GM19438 (cell line): ENCODE data around the gene INHBE.
A peak's percentile ranks its signal among the peaks of the same experiment; 100 is the strongest.

ENCODE experiments used
- ATAC-seq: cut with Tn5 transposase; IDR thresholded peaks from one replicate; pipeline ENCODE4 v1.9.1; 2021; ENCODE audit warnings: low read depth; ENCODE audit not compliant: unreplicated experiment

Gene INHBE

DNA sequence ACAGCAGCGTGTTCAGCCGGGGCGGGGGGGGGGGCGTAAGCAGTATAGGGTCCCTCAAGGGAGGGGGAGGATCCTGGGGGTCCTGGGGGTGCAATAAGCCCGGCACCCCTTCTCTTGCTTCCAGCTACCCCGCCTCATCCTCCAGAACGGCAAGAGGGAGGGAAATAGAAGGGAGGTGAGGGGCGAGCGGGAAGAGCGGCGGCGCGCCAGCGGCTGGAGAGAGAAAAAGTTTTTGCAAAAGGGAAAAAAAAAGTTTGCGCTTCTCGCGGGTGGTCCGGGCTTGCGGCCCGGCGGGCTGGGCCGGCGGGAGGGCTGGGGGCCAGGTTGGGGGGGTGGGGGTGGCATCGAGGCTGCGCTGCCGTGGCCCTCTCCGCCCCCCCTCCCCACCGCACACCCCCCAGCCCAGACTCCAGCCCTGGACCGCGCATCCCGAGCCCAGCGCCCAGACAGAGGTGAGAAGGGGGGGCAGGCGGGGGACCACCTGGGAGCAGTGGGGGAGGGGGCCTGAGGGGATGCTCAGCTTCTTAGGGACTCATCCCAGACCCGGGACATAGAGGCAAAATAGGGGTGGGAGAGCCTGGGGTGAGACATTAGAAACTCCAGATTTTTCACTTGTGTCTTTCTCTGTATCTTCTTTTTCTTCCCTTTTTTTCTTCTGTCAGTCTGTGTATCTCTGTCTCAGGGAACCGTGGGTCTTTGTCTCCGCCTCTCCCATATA, 4.8 kb downstream of the INHBE start, which contains the start of gene GLI1:
TSS of gene GLI1 (plus strand) at position 36 of the 718 bp plus-strand sequence. CDS start 3,907 bp downstream, outside the sequence.
- ATAC-seq = no peak

DNA sequence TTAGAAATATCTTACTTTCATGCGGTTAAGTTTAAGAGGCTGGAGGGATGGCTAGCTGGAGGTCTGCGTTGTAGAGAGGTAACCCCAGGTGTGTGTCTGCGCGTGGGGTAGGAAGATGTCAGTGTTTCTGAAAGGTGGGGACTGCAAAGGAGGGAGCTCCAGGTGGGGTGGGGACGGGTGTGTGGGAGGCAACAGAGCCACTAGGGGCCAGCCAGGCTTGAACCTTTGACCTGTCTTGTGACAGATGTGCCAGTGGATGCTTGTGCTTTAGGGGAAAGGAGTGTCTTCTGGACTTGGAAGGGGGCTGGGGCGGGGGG, 5.3 kb downstream of the INHBE start:
- no peak for ATAC-seq

DNA sequence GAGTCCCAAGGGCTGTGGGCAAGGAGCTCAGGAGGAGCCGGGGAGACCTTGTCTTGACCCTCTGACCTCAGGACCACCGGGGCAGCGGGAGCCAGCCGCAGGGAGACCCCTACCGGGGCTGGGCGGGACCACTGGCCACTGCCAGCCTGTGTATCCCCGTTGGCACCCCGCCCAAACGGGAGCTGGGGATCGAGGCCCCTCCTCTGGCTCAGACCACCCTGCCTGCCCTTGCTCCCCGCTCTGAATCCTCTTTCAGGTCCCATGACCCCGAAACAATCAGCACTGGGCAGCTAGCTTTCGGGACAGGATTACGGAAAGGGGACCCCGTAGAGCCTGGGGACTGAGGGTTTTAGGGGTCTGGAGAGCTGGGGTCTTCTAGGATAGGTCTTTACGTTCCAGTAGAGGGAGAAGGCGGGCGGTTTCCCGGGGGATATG, 5.8 kb downstream of the INHBE start:
- no peak for ATAC-seq

DNA sequence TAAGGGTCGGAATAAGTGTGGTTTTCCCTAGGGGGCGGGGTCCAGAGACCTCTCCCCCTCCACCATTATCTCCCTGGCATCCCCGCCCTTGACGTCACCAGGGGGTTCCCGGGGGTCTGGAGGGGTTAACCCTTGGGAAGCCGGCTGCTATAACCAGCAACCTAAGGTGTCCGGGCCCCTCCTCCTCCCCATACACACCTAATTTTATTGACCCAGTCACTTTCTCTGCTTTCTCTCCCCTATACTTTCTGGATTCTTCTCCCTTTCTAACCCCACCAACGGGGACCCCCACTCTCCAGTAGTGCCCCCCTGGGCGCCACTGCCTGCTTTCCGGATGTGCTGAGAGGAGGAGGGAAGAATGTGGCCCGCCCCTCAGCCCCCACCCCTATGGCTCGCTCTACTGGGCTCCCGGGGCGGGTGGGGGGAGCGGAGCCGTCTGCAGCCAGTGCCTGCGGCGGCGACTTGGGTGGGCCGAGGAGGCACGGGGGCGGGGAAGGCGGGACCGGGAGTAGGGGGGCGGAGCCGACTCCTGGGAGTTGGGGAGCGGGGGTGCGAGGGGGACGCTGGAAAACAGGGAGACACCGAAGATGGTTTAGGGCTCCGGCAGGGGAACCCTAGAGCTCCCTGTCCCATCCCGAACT, 6.3 kb downstream of the INHBE start:
- ATAC-seq = no peak

DNA sequence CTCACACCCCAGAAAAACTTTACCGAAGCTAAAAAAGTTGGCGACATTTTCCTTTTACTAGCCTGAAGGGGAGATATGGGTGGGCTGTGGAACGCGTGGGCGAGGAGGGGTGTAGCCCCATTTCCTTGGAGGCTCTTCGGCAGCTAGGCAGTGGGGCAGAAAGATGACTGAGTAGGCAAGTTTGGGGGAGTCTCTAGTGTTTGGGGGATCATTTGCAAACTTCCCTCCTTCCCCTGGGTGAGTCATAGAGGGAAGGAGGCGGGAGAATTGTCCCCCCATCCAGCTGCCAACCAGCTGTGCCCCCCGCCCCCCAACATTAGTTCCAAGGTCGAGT, 6.8 kb downstream of the INHBE start:
- no peak for ATAC-seq

DNA sequence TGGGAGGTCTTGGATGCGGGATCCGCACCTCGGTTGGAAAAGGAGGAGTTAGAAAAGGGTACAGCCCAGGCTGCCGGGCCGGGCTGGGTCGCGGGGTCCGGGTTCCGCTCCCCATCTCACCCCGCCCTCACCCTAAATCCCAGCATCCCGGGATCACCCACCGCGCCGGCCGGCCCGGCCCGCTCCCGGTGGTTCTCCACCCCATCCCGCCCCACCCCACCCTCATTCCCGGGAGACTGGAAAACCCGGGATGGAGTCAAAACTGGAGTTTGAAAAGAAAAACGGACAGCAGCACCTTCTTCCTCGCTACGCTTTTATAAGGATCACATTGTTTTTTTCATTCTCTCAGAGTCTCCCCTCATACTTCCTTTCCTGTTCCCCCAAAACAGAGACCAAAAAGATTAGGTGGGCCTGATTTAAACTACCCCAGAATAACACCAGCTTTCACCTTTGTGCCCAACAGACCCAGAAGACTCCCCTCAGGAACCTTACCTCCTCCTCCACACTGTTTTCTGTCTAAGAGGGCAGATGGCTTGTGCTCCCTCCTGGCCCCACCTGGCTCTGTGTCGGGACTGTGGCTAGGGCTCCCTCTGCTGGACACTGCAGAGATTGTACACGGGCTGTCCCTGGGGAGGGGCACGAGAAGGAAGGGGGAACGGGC, 7.3 kb downstream of the INHBE start:
- ATAC-seq = peak; percentile 52

DNA sequence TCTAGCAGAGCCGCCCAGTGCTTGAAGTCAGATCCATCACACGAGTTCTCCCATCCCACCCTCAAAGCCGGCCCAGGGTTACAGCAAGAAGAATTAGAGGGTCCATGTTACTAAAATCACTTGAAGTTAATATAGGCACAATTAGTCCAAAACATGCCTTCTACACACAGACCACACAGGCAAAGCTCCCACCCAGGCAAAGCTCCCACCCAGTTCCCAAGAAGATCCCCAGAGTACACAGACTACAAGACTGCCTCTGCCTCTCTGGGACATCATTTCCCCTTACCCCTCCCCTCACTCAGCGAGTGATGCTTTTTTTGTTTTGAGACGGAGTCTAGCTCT, 7.8 kb downstream of the INHBE start:
- no peak for ATAC-seq

DNA sequence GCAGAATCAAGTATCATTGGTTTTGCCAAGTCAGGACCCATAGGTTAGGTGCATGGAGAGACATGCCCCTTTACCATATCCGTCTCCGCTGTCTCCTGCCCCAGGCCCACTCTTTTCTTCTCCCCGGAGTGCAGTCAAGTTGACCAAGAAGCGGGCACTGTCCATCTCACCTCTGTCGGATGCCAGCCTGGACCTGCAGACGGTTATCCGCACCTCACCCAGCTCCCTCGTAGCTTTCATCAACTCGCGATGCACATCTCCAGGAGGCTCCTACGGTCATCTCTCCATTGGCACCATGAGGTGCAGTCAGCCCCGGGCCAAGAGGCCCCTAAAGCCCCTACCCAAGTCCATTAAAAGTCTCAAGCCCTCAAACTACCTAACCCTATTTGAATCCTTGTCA, 9.5 kb downstream of the INHBE start:
- ATAC-seq = no peak

DNA sequence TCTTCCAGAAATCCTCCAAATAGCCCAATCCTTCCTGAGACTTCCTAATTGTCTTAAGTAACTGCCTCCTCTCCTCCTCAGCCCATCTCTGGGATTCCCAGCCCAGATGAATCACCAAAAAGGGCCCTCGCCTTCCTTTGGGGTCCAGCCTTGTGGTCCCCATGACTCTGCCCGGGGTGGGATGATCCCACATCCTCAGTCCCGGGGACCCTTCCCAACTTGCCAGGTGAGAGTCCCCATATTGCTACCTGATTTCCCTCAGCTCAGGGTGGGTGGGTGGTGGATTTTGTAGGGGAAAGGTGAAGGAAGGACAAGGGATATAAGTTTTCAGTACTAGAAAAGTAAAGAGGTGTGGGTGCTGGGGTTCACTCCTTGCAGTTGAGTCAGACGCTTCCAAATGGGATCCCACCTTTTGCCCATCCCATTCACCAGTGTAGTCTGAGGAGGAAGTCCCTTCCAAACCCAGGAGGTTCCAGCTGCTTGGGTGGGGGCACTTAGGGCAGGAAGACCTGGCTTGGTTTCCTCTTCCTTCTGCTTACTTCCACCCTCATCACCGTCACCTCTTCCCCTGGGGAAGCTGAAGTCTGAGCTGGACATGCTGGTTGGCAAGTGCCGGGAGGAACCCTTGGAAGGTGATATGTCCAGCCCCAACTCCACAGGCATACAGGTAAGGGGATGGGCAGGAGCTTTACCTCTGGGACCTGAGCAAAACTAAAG, 10.1 kb downstream of the INHBE start:
- no peak for ATAC-seq

DNA sequence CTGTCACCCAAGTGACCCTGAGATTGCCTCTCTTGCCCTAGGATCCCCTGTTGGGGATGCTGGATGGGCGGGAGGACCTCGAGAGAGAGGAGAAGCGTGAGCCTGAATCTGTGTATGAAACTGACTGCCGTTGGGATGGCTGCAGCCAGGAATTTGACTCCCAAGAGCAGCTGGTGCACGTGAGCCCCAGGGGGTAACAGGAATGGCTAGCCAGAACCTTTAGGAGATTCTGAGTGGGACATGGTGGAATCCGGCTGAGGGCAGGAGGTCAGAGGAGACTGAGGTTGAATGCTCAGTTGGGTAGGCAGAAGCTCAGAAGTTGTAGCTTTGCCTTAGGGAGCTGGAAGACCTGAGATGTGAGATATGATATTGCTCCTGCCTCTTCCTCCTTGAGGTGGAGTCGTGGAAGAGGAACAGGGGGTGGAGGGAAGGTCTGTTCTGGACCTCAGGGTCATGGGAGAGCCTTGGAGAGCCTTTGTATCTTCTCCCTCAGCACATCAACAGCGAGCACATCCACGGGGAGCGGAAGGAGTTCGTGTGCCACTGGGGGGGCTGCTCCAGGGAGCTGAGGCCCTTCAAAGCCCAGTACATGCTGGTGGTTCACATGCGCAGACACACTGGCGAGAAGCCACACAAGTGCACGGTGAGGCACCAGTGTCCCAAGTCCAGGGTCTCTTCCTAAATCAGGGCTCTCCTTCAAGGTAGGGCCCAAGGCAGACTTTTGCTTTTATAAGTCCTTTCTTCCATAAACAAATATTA, 10.8 kb downstream of the INHBE start:
- ATAC-seq = no peak

DNA sequence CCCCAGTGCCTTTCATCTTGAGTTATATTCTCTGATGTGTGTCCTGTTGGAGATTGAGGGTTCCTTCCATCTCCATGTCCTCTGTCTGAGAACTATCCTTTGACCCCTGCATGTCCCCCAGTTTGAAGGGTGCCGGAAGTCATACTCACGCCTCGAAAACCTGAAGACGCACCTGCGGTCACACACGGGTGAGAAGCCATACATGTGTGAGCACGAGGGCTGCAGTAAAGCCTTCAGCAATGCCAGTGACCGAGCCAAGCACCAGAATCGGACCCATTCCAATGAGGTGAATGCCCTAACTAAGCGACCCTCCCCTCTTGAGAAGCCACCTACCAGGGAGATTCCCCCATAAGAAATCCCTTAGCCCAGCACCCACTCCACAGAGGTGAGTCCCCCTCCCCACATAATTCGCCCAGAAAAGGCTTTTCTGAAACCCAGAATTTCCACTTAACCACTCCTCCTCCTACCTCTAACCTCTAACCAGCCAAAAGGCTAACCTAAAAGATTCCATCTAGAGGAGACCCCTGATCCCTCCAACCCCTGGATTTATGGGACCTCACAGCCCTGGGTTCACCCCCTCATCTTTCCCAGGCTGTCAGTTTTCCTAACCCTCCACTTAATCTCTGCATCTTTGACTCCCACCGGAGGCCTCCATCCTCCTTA, 12.2 kb downstream of the INHBE start:
- ATAC-seq = no peak

DNA sequence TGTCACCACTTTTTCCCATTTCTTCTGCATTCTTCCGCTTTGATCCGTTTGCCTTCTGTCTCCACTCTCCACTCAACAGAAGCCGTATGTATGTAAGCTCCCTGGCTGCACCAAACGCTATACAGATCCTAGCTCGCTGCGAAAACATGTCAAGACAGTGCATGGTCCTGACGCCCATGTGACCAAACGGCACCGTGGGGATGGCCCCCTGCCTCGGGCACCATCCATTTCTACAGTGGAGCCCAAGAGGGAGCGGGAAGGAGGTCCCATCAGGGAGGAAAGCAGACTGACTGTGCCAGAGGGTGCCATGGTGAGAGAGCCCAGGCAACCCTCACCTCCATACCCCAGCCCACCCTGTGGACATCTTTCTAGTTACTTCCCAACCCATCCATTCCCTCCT, 12.8 kb downstream of the INHBE start:
- ATAC-seq = no peak

DNA sequence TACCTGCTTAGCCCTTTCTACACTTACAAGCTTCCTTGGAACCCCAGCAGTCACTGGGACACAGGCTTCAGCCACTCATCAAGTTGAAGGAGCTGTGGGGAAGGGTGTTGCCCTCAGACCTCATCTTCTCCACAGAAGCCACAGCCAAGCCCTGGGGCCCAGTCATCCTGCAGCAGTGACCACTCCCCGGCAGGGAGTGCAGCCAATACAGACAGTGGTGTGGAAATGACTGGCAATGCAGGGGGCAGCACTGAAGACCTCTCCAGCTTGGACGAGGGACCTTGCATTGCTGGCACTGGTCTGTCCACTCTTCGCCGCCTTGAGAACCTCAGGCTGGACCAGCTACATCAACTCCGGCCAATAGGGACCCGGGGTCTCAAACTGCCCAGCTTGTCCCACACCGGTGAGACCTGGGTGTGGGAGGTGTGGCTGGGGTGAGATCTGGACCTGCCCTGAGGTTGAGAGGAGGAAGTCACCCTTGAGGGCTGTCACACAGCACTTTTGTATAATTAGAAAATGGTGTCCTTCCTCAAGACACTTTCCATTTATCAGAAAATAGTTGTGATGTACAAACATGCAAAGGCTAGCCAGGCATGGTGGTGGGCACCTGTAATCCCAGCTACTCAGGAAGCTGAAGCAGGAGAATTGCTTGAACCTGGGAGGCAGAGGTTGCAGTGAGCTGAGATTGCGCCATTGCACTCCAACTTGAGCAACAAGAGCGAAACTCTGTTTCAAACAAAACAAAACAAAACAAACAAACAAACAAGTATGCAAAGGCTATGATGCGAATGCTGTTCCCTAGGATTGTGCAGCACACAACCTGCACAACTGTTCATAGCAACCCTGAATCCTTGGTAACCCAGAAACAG, 14.4 kb downstream of the INHBE start:
- ATAC-seq = no peak

DNA sequence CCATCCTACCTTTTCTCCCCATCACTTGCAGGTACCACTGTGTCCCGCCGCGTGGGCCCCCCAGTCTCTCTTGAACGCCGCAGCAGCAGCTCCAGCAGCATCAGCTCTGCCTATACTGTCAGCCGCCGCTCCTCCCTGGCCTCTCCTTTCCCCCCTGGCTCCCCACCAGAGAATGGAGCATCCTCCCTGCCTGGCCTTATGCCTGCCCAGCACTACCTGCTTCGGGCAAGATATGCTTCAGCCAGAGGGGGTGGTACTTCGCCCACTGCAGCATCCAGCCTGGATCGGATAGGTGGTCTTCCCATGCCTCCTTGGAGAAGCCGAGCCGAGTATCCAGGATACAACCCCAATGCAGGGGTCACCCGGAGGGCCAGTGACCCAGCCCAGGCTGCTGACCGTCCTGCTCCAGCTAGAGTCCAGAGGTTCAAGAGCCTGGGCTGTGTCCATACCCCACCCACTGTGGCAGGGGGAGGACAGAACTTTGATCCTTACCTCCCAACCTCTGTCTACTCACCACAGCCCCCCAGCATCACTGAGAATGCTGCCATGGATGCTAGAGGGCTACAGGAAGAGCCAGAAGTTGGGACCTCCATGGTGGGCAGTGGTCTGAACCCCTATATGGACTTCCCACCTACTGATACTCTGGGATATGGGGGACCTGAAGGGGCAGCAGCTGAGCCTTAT, 15.3 kb downstream of the INHBE start:
- ATAC-seq = no peak

DNA sequence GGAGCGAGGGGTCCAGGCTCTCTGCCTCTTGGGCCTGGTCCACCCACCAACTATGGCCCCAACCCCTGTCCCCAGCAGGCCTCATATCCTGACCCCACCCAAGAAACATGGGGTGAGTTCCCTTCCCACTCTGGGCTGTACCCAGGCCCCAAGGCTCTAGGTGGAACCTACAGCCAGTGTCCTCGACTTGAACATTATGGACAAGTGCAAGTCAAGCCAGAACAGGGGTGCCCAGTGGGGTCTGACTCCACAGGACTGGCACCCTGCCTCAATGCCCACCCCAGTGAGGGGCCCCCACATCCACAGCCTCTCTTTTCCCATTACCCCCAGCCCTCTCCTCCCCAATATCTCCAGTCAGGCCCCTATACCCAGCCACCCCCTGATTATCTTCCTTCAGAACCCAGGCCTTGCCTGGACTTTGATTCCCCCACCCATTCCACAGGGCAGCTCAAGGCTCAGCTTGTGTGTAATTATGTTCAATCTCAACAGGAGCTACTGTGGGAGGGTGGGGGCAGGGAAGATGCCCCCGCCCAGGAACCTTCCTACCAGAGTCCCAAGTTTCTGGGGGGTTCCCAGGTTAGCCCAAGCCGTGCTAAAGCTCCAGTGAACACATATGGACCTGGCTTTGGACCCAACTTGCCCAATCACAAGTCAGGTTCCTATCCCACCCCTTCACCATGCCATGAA, 16.0 kb downstream of the INHBE start:
- ATAC-seq = no peak

DNA sequence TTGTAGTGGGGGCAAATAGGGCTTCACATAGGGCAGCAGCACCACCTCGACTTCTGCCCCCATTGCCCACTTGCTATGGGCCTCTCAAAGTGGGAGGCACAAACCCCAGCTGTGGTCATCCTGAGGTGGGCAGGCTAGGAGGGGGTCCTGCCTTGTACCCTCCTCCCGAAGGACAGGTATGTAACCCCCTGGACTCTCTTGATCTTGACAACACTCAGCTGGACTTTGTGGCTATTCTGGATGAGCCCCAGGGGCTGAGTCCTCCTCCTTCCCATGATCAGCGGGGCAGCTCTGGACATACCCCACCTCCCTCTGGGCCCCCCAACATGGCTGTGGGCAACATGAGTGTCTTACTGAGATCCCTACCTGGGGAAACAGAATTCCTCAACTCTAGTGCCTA, 16.6 kb downstream of the INHBE start:
- ATAC-seq = no peak

DNA sequence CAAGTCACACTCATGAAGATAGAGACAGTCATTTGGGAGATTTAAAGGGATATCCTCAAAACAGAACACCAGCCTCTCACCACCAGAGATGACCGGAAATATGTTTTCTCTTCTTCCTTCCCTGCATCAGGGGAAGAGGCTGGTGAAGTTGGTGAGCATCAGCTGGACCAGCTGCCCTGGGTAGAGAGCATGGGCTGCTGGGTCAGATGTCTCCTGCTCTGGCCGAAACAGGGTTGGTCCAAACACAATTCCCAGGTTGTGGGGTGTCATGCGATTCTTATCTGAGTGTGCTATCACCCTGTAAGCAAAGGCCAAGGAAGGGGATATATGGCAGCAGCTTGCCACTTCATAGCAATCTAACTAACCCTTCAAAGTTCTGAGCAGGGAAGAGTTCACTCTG, 17.3 kb downstream of the INHBE start:
- no peak for ATAC-seq

DNA sequence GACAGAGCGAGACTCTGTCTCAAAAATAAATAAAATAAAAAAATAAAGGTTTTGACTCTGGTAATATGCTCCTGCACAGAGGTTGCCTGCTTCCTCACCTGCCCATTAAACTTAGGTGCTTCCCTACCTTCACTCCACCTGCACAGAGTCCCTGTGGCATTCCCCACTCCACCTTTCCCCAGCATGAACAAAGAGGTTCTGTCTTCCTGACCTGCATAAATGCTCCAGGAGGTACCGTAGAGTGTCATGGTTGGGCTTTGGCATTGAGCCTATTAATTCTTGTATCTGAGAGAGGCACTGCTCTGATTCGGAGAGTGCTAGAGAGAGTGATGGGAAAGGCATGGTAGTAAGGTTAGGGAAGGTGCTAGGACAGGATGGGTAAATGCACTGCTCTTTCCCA, 18.3 kb downstream of the INHBE start:
- no peak for ATAC-seq
